ENCODE data around the gene MNAT1. TPM values are rescaled to one million over a fixed set of nuclear protein-coding genes. Genes with fewer than 3 reads are reported as not detected.

Gene MNAT1
- total RNA-seq, 1 donor from 2014 or later = 114 TPM

GRCh38 chr14:60744566-60744965 lies 10.0 kb downstream of the MNAT1 start:
- Mint-ChIP-seq H3K9me3 (peaks cover 10% of the 10 kb centered on the region), H3K27me3 (ENCODE audit: insufficient read depth, low read depth) (no peaks in the 10 kb centered on the region)

GRCh38 chr14:60753264-60754119 lies 18.9 kb downstream of the MNAT1 start:
- H3K4me3 Mint-ChIP-seq = no peak overlapping the region
- no peak for DNase-seq (ENCODE audit: low spot score)
- H3K9ac ChIP-seq = no peak overlapping the region
- H3K9me3 Mint-ChIP-seq = no peaks in the 10 kb centered on the region
- H3K79me2 ChIP-seq (ENCODE audit: low read depth) = peaks cover 89% of the 10 kb centered on the region
- H3K27ac Mint-ChIP-seq = no peak overlapping the region
- H3K27ac ChIP-seq = no peak overlapping the region
- no peaks in the 10 kb centered on the region for H3K36me3 ChIP-seq
- no peak overlapping the region for H3K4me3 ChIP-seq
- no peak for TF ChIP-seq CTCF (IDR thresholded peaks at IDR 0.05)
- no peak for TF ChIP-seq EZH2 (IDR thresholded peaks at IDR 0.05)
- no peak for TF ChIP-seq EZH2phosphoT487 (IDR thresholded peaks at IDR 0.05)
- no peaks in the 10 kb centered on the region for H3F3A ChIP-seq (ENCODE audit: low read depth)
- peaks cover 4% of the 10 kb centered on the region for H3K36me3 Mint-ChIP-seq
- H3K4me2 ChIP-seq = no peak overlapping the region
- H3K9me3 ChIP-seq (ENCODE audit: low read depth) = no peaks in the 10 kb centered on the region
- H4K20me1 ChIP-seq (ENCODE audit: low read depth) = peaks cover 33% of the 10 kb centered on the region
- H3K4me1 Mint-ChIP-seq = no peaks in the 10 kb centered on the region
- no peaks in the 10 kb centered on the region for H3K27me3 Mint-ChIP-seq (ENCODE audit: insufficient read depth, low read depth)
- H2AFZ ChIP-seq (replicated peaks) = no peak overlapping the region
- no peaks in the 10 kb centered on the region for H3K27me3 ChIP-seq
- no peaks in the 10 kb centered on the region for H3K4me1 ChIP-seq

More at GRCh38 chr14:60744566-60744965, 10.0 kb downstream of the MNAT1 start:
- Mint-ChIP-seq H3K36me3 (peaks cover 15% of the 10 kb centered on the region), H3K4me1 (no peaks in the 10 kb centered on the region), H3K27ac (no peak overlapping the region), H3K4me3 (no peak overlapping the region)
- no peaks in the 10 kb centered on the region for H3K4me1 ChIP-seq
- H2AFZ ChIP-seq (replicated peaks) = no peak overlapping the region
- H3K4me2 ChIP-seq = no peak overlapping the region
- H3F3A ChIP-seq (ENCODE audit: low read depth) = no peaks in the 10 kb centered on the region
- no peak overlapping the region for H3K4me3 ChIP-seq
- DNase-seq (ENCODE audit: low spot score) = no peak
- no peaks in the 10 kb centered on the region for H3K27me3 ChIP-seq
- no peak overlapping the region for H3K27ac ChIP-seq
- no peaks in the 10 kb centered on the region for H3K36me3 ChIP-seq
- TF ChIP-seq CTCF (IDR thresholded peaks at IDR 0.05) = no peak
- TF ChIP-seq EZH2 (IDR thresholded peaks at IDR 0.05) = no peak
- no peak overlapping the region for H3K9ac ChIP-seq
- peaks cover 96% of the 10 kb centered on the region for H3K79me2 ChIP-seq (ENCODE audit: low read depth)
- peaks cover 31% of the 10 kb centered on the region for H4K20me1 ChIP-seq (ENCODE audit: low read depth)
- H3K9me3 ChIP-seq (ENCODE audit: low read depth) = no peaks in the 10 kb centered on the region

- TF ChIP-seq EZH2 (IDR thresholded peaks at IDR 0.05) (no peak), EZH2phosphoT487 (IDR thresholded peaks at IDR 0.05) (no peak), CTCF (IDR thresholded peaks at IDR 0.05) (no peak)
- H3K4me2 ChIP-seq = no peak overlapping the region
- H3F3A ChIP-seq (ENCODE audit: low read depth) = no peaks in the 10 kb centered on the region
- no peak overlapping the region for H2AFZ ChIP-seq (replicated peaks)
- H4K20me1 ChIP-seq (ENCODE audit: low read depth) = peaks cover 58% of the 10 kb centered on the region
- no peaks in the 10 kb centered on the region for H3K9me3 ChIP-seq (ENCODE audit: low read depth)
- H3K36me3 ChIP-seq = no peaks in the 10 kb centered on the region
- peaks cover 4% of the 10 kb centered on the region for H3K36me3 Mint-ChIP-seq
- H3K4me1 Mint-ChIP-seq = peaks cover 7% of the 10 kb centered on the region
- H3K9ac ChIP-seq = no peak overlapping the region
- H3K4me3 ChIP-seq = no peak overlapping the region
- peaks cover 88% of the 10 kb centered on the region for H3K79me2 ChIP-seq (ENCODE audit: low read depth)
- no peak overlapping the region for H3K4me3 Mint-ChIP-seq
- no peak overlapping the region for H3K27ac Mint-ChIP-seq
- H3K4me1 ChIP-seq = peaks cover 13% of the 10 kb centered on the region
- DNase-seq (ENCODE audit: low spot score) = no peak
- no peaks in the 10 kb centered on the region for H3K27me3 ChIP-seq
- no peaks in the 10 kb centered on the region for H3K27me3 Mint-ChIP-seq (ENCODE audit: insufficient read depth, low read depth)
- no peaks in the 10 kb centered on the region for H3K9me3 Mint-ChIP-seq
- no peak overlapping the region for H3K27ac ChIP-seq
Measured at GRCh38 chr14:60756847-60757246, 22.3 kb downstream of the MNAT1 start.

Data from neural progenitor cell (in vitro differentiated cells).